Testis (tissue), 3 donors: ENCODE results near the gene ZNF821. TPM values are rescaled to one million over a fixed set of nuclear protein-coding genes. Genes with fewer than 3 reads are reported as not detected.

Experiments
- DNase-seq: peaks from one replicate; pipeline ENCODE4 v3.0.0-alpha.2; 2019
- H3K27ac ChIP-seq, 2 donors: fragments of 200-600 bp; sonication (generic); one replicate each; pipeline ENCODE4 v1.5.1; 2019
- H3K27me3 ChIP-seq: fragments of 200-600 bp; sonication (generic); one replicate; pipeline ENCODE4 v1.5.1; 2019
- H3K36me3 ChIP-seq: fragments of 200-600 bp; sonication (generic); one replicate; pipeline ENCODE4 v1.5.1; 2017; ENCODE audit warnings: low read depth; ENCODE audit errors: missing control alignments
- H3K4me1 ChIP-seq: fragments of 200-600 bp; sonication (generic); one replicate; pipeline ENCODE4 v1.5.1; 2019
- H3K4me3 ChIP-seq, 2 donors: fragments of 200-600 bp; sonication (generic); one replicate each; pipeline ENCODE4 v1.5.1; 2017 to 2019
- H3K9me3 ChIP-seq: fragments of 200-600 bp; sonication (generic); one replicate; pipeline ENCODE4 v1.5.1; 2017
- POLR2A ChIP-seq: fragments of 450-650 bp; IDR thresholded peaks from one replicate; pipeline ENCODE4 v1.6.1; 2017; ENCODE audit warnings: antibody characterized with exemption, mild to moderate bottlenecking, moderate library complexity
- WGBS, 2 donors: methylation state at CpG; one replicate each; pipeline ENCODE4 v1.1.5; 2018; 5-methylcytosine and 5-hydroxymethylcytosine counted together
- intact Hi-C: fragments of 100-400 bp; cut with DNase I; formaldehyde crosslinking; loops from one replicate; pipeline ENCODE4 v1.15.1; 2023; ENCODE audit warnings: low total_unique reads
- polyA plus RNA-seq: library from polyadenylated mRNA; stranded (reverse); fragments of 350-450 nt; fragmentation: Illumina TruSeq; extraction: RNeasy Lipid Tissue Mini Kit (QIAGEN cat#74804); gene quantifications from one replicate; pipeline ENCODE4 v1.2.3, GENCODE V29; 2014; ENCODE audit warnings: low read depth, low replicate concordance; ENCODE audit not compliant: insufficient read depth
- total RNA-seq, 2 donors: library from RNA; depleted of rRNA; stranded (reverse); fragments of >200 nt; gene quantifications; one replicate each; pipeline ENCODE4 v1.2.3, GENCODE V29; 2016
- TF ChIP-seq, protein P1 (sequence below), 3 experiments: fragments of 450-650 bp in 2 of 3; fragments of 200-600 bp in 1 of 3; sonication (generic) in 1 of 3; IDR thresholded peaks; one replicate each; pipeline ENCODE4 v1.5.1; 2016 to 2019; ENCODE audit warnings: antibody characterized with exemption in 3 of 3, mild to moderate bottlenecking in 2 of 3, moderate library complexity in 1 of 3

The ZNF821 gene
- total and polyA plus RNA-seq, 3 donors from 2014 or later = 30.5 to 74.3 (median 57.4) TPM

- intact Hi-C loops = no loop called here
- no peak for DNase-seq
- H3K9me3 ChIP-seq = no peaks in the 10 kb centered on the region
- no peak overlapping the region for H3K27ac ChIP-seq
- H3K4me3 ChIP-seq = no peak overlapping the region
- no peaks in the 10 kb centered on the region for H3K36me3 ChIP-seq
- H3K27me3 ChIP-seq = no peaks in the 10 kb centered on the region
- 87 to 89% methylated on average over 10 of the region's 10 CpGs for WGBS, 2 donors
- H3K4me1 ChIP-seq = peaks cover 28% of the 10 kb centered on the region
- TF ChIP-seq POLR2A = no peak
- TF ChIP-seq, protein P1, sequence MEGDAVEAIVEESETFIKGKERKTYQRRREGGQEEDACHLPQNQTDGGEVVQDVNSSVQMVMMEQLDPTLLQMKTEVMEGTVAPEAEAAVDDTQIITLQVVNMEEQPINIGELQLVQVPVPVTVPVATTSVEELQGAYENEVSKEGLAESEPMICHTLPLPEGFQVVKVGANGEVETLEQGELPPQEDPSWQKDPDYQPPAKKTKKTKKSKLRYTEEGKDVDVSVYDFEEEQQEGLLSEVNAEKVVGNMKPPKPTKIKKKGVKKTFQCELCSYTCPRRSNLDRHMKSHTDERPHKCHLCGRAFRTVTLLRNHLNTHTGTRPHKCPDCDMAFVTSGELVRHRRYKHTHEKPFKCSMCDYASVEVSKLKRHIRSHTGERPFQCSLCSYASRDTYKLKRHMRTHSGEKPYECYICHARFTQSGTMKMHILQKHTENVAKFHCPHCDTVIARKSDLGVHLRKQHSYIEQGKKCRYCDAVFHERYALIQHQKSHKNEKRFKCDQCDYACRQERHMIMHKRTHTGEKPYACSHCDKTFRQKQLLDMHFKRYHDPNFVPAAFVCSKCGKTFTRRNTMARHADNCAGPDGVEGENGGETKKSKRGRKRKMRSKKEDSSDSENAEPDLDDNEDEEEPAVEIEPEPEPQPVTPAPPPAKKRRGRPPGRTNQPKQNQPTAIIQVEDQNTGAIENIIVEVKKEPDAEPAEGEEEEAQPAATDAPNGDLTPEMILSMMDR (IDR thresholded peaks at IDR 0.05) = no peak
Measured at GRCh38 chr16:71923941-71924690, 40.1 kb upstream of the ZNF821 start.

- peaks cover 21% of the 10 kb centered on the region for H3K4me1 ChIP-seq
- 85 to 88% methylated on average over 2 of the region's 2 CpGs for WGBS, 2 donors
- TF ChIP-seq POLR2A = no peak
- TF ChIP-seq, protein P1 (IDR thresholded peaks at IDR 0.05) = no peak
- DNase-seq = no peak
- no peak overlapping the region for H3K27ac ChIP-seq
- no peaks in the 10 kb centered on the region for H3K9me3 ChIP-seq
- H3K36me3 ChIP-seq = no peaks in the 10 kb centered on the region
- no peaks in the 10 kb centered on the region for H3K27me3 ChIP-seq
- intact Hi-C loops = no loop called here
- H3K4me3 ChIP-seq = no peak overlapping the region
Measured at GRCh38 chr16:71920658-71921057, 36.7 kb upstream of the ZNF821 start.

DNA sequence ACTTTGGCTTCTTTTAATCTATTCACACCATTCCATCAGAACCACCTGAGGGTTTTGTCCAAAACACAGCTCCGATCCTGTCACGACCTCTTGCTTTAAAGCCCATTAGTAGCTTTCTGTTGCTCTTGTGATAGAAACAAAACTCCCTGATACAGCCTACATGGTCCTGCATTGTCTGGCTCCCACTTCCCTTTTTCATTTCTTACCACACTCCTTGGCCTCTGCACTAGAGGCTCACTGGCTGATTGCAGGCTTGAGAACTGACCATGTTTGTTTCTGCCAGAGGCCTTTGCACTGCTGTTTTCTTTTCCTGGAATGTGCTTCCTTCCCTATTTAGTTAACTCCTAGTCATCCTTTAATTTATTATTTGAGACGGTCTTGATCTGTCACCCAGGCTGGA is 35.1 kb upstream of the ZNF821 start:
- Histone ChIP-seq H3K9me3 (no peaks in the 10 kb centered on the region), H3K27me3 (no peaks in the 10 kb centered on the region), H3K27ac (no peak overlapping the region), H3K36me3 (no peaks in the 10 kb centered on the region), H3K4me1 (peaks cover 21% of the 10 kb centered on the region), H3K4me3 (no peak overlapping the region)
- WGBS, 2 donors = 70 to 75% methylated on average over 3 of the region's 3 CpGs
- no peak for DNase-seq
- intact Hi-C loops = no loop called here
- no peak for TF ChIP-seq POLR2A
- TF ChIP-seq, protein P1 (IDR thresholded peaks at IDR 0.05) = no peak

GRCh38 chr16:71917900-71918299 is 33.9 kb upstream of the ZNF821 start:
- no peak for DNase-seq
- Histone ChIP-seq H3K4me3 (no peak overlapping the region), H3K36me3 (no peaks in the 10 kb centered on the region), H3K27me3 (no peaks in the 10 kb centered on the region), H3K27ac (peak overlapping the region in 1 of 2 donors; percentile 3), H3K4me1 (peaks cover 21% of the 10 kb centered on the region), H3K9me3 (no peaks in the 10 kb centered on the region)
- intact Hi-C loops = no loop called here
- TF ChIP-seq, protein P1 (IDR thresholded peaks at IDR 0.05) = no peak
- no peak for TF ChIP-seq POLR2A
- 55 to 57% methylated on average over 6 of the region's 6 CpGs for WGBS, 2 donors
